ENCODE measurements around the gene RRM1.

GRCh38 chr11:4060182-4060923, 34.2 kb upstream of the RRM1 start:
- TF ChIP-seq CTCF (IDR thresholded peaks at IDR 0.05; ENCODE audit: low read depth, low read length) (no peak), MYC (IDR thresholded peaks at IDR 0.05; ENCODE audit: low read depth, low read length) (no peak)

All from NB4 (cell line).